Erythroblast (primary cell): ENCODE results near the gene PEX7.
"Not testable (repeated sequence)": the region's sequence is repeated elsewhere in the genome, so short reads cannot be mapped to it uniquely, and the experiment has no call there.

Experiments used
- GATA1 ChIP-seq: IDR thresholded peaks from 2 replicates; pipeline ENCODE4 v1.6.1; 2011; ENCODE audit warnings: low read depth, mild to moderate bottlenecking, control low read depth, low read length, moderate library complexity
- POLR2A ChIP-seq: IDR thresholded peaks from 2 replicates; pipeline ENCODE4 v1.6.1; 2011; ENCODE audit warnings: mild to moderate bottlenecking, low read length

GRCh38 chr6:136789440-136789839, 33.0 kb upstream of the PEX7 start:
- TF ChIP-seq POLR2A, GATA1: not testable (repeated sequence)
